HUES64 (cell line): ENCODE measurements around the gene GC.
A peak's percentile ranks its signal among the peaks of the same experiment; 100 is the strongest.

ENCODE experiments used
- H3K27ac ChIP-seq: 2 replicates; pipeline ENCODE4 v1.7.0; 2013; ENCODE audit warnings: low read depth, low read length, inconsistent platforms
- H3K27me3 ChIP-seq: 2 replicates; pipeline ENCODE4 v1.6.1; 2013; ENCODE audit warnings: mild to moderate bottlenecking, low read length; ENCODE audit not compliant: insufficient read depth
- H3K36me3 ChIP-seq: 2 replicates; pipeline ENCODE4 v1.6.1; 2013; ENCODE audit warnings: mild to moderate bottlenecking, low read length; ENCODE audit not compliant: insufficient read depth
- H3K4me1 ChIP-seq: 2 replicates; pipeline ENCODE4 v1.6.1; 2013; ENCODE audit warnings: mild to moderate bottlenecking, low read length, moderate library complexity; ENCODE audit not compliant: insufficient read depth
- H3K4me3 ChIP-seq: 2 replicates; pipeline ENCODE4 v1.5.1; 2013; ENCODE audit warnings: mild to moderate bottlenecking, low read length, moderate library complexity
- H3K9ac ChIP-seq: 2 replicates; pipeline ENCODE4 v1.6.1; 2013; ENCODE audit warnings: mild to moderate bottlenecking, low read depth, low read length
- H3K9me3 ChIP-seq: 2 replicates; pipeline ENCODE4 v1.6.1; 2013; ENCODE audit warnings: low read depth, low read length; ENCODE audit not compliant: insufficient read depth
- WGBS: fragments of 150-250, 120-280 bp; methylation state at CpG from one replicate; pipeline ENCODE4 v1.1.7; 2013; ENCODE audit warnings: missing lambda C conversion rate; 5-methylcytosine and 5-hydroxymethylcytosine counted together

Gene GC

GRCh38 chr4:71711044-71711984, 72.6 kb downstream of the GC start:
- Histone ChIP-seq H3K4me3 (no peak overlapping the region), H3K9me3 (no peaks in the 10 kb centered on the region), H3K4me1 (no peaks in the 10 kb centered on the region), H3K27ac (no peak overlapping the region), H3K9ac (no peak overlapping the region), H3K27me3 (no peaks in the 10 kb centered on the region), H3K36me3 (no peaks in the 10 kb centered on the region)
- 75% methylated on average over 1 of the region's 2 CpGs for WGBS

DNA sequence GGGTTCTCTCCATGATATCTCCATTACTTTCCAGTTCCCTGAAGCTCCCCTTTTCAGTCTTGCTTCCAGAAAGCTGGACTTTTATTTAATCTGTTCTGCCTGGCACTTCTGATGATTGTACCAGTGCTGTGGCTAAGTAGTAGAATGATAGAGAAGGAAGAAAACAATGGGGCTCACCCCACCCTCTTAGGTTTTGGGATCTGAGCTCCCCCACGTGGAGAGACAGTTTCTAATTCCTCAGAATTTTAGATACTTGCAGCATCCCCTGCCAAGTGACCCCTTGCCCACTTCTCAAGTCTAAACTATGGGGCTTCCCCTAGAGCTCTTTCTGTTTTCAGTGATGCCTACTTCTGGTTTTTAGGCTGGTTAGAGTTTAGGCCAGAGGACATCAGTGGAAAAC, 73.9 kb downstream of the GC start:
- H3K4me1 ChIP-seq: no peaks in the 10 kb centered on the region
- H3K9me3 ChIP-seq: no peaks in the 10 kb centered on the region
- WGBS: 40% methylated on average over 1 of the region's 1 CpG
- no peak overlapping the region for H3K4me3 ChIP-seq
- no peak overlapping the region for H3K9ac ChIP-seq
- no peak overlapping the region for H3K27ac ChIP-seq
- no peaks in the 10 kb centered on the region for H3K36me3 ChIP-seq
- no peaks in the 10 kb centered on the region for H3K27me3 ChIP-seq

DNA sequence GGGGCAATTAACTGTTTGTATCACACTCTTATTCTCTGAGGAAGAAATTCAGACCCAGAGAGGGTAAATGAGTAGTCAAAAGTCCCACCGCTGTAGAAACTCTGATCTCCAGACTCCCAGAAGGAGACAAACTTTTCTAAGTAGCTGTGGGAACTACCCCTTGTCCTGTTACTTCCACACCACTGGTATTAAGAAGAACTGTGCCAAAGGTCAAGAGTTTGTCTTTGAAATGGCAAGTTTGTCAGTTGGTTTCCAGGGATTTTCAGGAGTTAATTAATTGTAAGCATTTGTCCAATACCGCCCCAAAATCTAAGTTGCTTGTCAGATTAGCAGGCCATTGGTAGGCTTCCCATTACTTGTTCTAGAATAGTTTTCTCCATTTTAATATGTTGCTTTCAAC, 85.7 kb downstream of the GC start:
- Histone ChIP-seq H3K27ac (no peak overlapping the region), H3K4me1 (peaks cover 12% of the 10 kb centered on the region; the same call in 1 of the 2 replicates), H3K36me3 (no peaks in the 10 kb centered on the region), H3K9me3 (no peaks in the 10 kb centered on the region), H3K9ac (no peak overlapping the region), H3K27me3 (no peaks in the 10 kb centered on the region), H3K4me3 (no peak overlapping the region)
- 88% methylated on average over 2 of the region's 2 CpGs for WGBS

GRCh38 chr4:71697031-71697430, 86.8 kb downstream of the GC start:
- H3K27me3 ChIP-seq: no peaks in the 10 kb centered on the region
- no peaks in the 10 kb centered on the region for H3K9me3 ChIP-seq
- peaks cover 22% of the 10 kb centered on the region; the same call in 1 of the 2 replicates for H3K4me1 ChIP-seq
- H3K27ac ChIP-seq: no peak overlapping the region
- no peak overlapping the region for H3K4me3 ChIP-seq
- WGBS: 98% methylated on average over 4 of the region's 4 CpGs
- H3K36me3 ChIP-seq: no peaks in the 10 kb centered on the region
- H3K9ac ChIP-seq: no peak overlapping the region

DNA sequence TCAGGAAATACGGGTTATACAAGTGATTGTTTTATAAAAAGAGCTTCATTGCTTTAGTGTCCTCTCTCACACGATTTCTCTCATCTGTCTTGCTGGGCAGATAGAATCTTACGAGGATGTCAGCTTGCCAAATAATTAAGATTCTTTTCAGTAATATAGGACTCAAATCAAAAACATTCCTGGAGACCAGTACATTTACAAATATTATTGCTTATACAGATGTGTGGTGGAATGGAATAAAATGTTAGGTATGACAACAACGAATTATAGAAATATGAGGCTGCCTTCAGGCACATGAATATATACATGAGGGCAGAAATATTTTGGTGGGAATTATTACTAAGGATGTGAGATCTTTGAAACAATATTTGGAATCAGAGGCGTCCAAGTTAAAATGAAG, 88.9 kb downstream of the GC start:
- Histone ChIP-seq H3K36me3 (no peaks in the 10 kb centered on the region), H3K4me3 (no peak overlapping the region), H3K9ac (no peak overlapping the region), H3K9me3 (no peaks in the 10 kb centered on the region), H3K27ac (no peak overlapping the region), H3K27me3 (no peaks in the 10 kb centered on the region), H3K4me1 (peaks cover 22% of the 10 kb centered on the region; the same call in 1 of the 2 replicates)
- WGBS: 97% methylated on average over 4 of the region's 5 CpGs

GRCh38 chr4:71692963-71693362, 90.9 kb downstream of the GC start:
- Histone ChIP-seq H3K9me3 (no peaks in the 10 kb centered on the region), H3K4me3 (no peak overlapping the region), H3K27ac (peak overlapping the region; percentile 49; the same call in 1 of the 2 replicates), H3K4me1 (peaks cover 22% of the 10 kb centered on the region; the same call in 1 of the 2 replicates), H3K27me3 (no peaks in the 10 kb centered on the region), H3K36me3 (no peaks in the 10 kb centered on the region), H3K9ac (no peak overlapping the region)
- WGBS: 10% methylated on average over 1 of the region's 1 CpG

- WGBS: 92% methylated on average over 2 of the region's 2 CpGs
- Histone ChIP-seq H3K36me3 (no peaks in the 10 kb centered on the region), H3K27me3 (no peaks in the 10 kb centered on the region), H3K9ac (no peak overlapping the region), H3K4me1 (peaks cover 19% of the 10 kb centered on the region; the same call in 1 of the 2 replicates), H3K27ac (no peak overlapping the region), H3K9me3 (no peaks in the 10 kb centered on the region), H3K4me3 (no peak overlapping the region)
These were observed 91.7 kb downstream of the GC start for GRCh38 chr4:71692198-71692597.
